GM23248 (cell line): ENCODE results near the gene KSR2.

ENCODE experiments used
- EZH2 ChIP-seq: fragments of 200-600 bp; sonication (generic); IDR thresholded peaks from 2 replicates; pipeline ENCODE4 v1.6.1; 2018; ENCODE audit warnings: antibody characterized with exemption, mild to moderate bottlenecking; ENCODE audit not compliant: insufficient read depth, poor library complexity, severe bottlenecking
- EZH2phosphoT487 ChIP-seq: fragments of 200-600 bp; sonication (generic); IDR thresholded peaks from 2 replicates; pipeline ENCODE4 v1.6.1; 2018; ENCODE audit warnings: antibody characterized with exemption, moderate library complexity, mild to moderate bottlenecking, low read depth; ENCODE audit not compliant: insufficient read depth

DNA sequence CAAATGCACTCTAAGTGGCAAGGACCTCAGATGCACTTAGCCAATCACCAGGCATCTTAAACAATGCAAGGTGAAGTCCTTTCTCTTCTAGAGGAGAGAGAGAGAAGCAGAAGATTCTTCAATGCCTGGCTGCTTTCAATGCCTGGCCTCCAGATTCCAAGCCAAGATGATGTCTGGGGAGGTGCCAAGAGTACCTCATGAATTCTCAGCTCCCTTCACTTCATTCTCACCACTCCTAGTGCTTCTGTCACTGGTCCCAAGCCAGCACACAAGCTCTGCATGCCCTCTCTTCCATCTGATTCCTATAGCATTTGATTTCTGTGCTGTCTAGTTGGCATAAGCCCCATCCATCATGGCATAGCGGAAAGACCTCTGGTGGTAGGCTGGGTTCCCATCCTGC lies 225.0 kb downstream of the KSR2 start:
- TF ChIP-seq EZH2, result no peak
- TF ChIP-seq EZH2phosphoT487, result no peak
